Medulla oblongata (tissue), 1 donor: ENCODE measurements around the gene PLEKHH3.

Experiments used
- DNase-seq: peaks from one replicate; pipeline ENCODE4 v3.0.0-alpha.2; 2015; ENCODE audit errors: extremely low spot score

PLEKHH3 gene

DNA sequence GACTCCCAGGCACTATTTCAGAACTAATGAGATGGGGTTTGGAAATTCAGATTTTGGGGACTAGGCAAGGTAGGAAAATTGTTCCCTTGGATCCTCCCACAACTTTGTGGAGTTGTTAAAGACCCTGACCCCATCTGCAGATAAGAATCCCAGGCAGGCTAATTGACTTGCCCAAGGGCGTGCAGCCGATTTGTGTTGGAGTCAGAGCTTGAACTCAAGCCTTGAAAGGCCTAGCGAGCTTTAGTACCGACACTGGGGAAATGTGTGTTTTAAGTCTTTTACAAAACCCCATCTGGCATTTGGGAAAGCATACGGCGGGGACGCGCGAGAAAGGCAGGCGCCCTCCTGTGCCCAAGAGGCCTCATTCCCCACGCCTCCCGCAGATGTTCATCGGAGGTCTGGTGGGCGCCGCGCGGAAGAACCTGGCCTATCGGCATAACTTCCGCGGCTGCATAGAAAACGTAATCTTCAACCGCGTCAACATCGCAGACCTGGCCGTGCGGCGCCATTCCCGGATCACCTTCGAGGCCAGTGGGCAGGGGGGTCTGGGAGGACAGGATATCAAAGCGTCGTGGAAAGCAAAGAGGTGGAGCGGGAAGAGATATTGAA is 9.8 kb upstream of the PLEKHH3 start:
- no peak for DNase-seq

DNA sequence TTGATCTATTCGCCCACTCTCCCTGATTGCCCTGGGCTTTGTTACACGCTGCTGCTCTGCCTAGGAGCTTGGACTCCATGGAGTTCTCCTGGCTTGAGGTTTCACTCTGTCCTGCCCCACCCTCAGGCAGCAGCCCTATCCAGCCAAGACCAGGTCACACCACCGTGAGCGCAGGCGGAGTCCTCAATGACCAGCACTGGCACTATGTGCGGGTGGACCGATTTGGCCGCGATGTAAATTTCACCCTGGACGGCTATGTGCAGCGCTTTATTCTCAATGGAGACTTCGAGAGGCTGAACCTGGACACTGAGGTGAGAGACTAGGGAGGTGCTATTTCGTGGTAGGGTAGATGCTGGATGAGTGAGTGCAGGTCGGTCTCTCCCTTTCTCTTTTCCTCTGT is 9.0 kb upstream of the PLEKHH3 start:
- peak; percentile 16 for DNase-seq

DNA sequence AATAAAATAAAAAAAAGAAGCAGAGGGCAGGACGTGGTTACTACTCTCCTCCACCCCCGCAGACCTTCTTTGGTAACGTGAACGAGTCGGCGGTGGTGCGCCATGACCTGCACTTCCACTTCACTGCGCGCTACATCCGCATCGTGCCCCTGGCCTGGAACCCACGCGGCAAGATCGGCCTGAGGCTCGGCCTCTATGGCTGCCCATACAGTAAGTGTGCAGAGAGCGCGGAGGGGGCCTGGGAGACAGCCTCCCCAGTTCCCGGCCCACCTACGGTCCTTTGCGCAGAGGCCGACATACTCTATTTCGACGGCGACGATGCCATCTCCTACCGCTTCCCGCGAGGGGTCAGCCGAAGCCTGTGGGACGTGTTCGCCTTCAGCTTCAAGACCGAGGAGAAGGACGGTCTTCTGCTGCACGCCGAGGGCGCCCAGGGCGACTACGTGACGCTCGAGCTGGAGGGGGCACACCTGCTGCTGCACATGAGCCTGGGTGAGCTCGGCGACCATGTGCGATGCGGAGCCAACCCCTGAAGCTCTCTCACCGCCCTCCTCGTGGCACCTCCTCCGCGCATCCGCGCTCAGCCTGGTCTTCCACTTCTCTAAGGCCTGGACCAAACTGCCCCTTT is 8.2 kb upstream of the PLEKHH3 start:
- DNase-seq, result no peak

GRCh38 chr17:42683407-42684034 is 6.7 kb upstream of the PLEKHH3 start:
- DNase-seq, result peak; percentile 25

- DNase-seq, result peak; percentile 21
Measured at GRCh38 chr17:42682722-42683403, 6.1 kb upstream of the PLEKHH3 start.

GRCh38 chr17:42681976-42682721 is 5.4 kb upstream of the PLEKHH3 start, which contains the start of gene CNTNAP1:
CNTNAP1 (plus strand) TSS chr17:42682531; CDS start chr17:42682830, 299 bp downstream.
- DNase-seq, result peak; percentile 73

DNA sequence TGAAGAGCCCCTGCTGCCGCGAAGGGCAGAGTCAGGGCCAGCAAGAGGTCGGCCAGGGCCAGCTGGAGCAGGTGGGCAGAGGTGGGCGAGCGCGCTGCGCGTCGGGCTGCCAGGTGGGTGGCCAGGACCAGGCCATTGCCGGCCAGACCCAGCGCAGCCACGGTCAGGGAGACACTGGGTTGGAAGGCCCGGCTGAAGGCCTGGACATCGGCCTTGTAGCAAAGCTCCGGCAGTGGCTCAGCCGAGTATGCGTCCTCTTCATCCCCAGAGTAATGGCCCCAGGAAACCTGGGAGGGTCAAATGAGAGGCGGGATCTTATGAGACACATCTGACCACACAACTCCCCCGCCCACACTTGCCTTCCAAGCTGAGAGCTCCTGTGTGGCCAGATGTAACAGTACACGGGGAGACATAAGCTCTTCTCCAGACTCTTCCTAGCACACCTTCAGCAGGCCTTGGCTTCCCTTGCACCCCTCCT is 3.6 kb upstream of the PLEKHH3 start:
- DNase-seq, result peak; percentile 18

DNA sequence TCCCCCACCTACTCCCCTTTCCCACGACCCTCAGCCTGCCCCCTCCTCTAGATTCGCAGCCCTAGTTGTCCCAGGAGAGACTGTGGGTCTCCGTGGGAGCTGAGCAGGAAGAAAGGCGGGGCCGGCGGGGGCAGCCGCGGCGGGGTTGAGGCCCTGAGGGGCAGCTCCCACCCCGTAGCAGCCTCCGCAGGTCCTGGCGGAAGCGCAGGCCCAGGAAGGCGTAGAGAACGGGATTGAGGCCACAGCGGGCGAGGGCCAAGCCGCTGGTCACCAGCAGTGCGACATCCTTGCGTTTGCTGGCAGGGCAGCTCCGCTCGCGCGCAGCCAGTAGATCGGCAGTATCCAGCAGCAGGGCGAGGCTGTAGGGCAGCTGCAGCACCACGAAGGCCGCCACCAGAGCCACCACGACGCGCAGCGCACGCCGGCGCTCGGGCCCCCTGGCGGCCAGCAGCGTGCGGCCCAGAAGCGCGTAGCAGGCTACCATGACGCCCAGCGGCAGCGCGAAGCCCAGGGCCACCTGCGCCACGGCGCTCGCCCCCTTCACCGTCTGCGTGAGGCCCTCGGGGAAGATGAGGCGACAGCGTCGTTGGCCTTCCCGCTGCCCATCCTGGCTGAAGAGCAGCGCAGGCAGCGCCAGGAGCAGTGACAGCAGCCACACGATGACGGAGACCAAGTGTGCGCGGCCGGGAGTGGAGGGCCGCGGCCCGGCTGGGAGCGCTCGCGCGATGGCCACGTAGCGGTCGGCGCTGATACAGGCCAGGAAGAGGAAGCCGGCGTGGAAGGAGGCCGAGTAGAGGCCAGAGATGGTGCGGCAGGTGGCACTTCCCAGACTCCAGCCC is 2.9 kb upstream of the PLEKHH3 start:
- peak; percentile 64 for DNase-seq

GRCh38 chr17:42678951-42679491 is 2.2 kb upstream of the PLEKHH3 start:
- DNase-seq, result peak; percentile 35

DNA sequence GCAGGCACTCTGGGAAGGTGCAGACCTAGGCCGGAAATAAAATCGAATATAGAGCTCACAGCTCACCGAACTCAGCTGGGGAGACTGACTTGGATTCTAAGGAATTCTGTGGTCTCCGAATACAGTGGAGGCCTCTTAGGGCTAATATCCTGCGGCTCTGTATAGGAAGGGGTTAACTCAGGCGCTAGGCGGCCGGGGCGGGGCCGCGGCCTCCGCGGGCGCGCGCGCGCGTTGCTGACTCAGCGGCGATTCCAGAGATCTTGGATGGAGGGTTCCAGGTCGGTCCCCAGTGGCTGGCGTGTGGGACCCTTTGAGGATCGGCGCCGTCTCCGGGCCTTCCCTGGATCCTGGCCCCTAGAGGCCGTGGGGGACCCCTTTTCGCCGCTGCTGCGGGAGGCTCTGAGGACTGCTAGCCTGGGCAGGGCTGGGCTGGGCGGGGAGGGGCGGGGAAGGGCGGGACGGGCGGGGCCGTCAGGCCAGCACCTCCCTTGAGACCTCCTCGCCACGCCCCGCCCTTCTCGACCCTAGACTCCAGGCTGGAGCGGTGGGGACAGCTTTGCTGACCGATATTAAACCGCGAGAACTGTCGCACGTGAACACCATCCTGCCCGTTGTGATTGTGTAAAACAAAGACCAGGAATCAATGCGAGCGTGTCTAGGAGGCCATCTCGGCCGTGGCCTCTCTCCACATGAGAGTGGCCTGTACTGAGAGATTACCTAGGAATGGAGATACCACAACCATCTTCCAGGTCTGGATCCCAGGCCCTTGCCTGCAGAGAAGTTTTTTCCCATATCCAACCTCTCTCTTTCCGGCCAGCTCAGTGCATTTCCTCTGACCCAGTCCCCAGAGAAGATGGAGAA is 1.4 kb upstream of the PLEKHH3 start:
- DNase-seq, result peak; percentile 82

DNA sequence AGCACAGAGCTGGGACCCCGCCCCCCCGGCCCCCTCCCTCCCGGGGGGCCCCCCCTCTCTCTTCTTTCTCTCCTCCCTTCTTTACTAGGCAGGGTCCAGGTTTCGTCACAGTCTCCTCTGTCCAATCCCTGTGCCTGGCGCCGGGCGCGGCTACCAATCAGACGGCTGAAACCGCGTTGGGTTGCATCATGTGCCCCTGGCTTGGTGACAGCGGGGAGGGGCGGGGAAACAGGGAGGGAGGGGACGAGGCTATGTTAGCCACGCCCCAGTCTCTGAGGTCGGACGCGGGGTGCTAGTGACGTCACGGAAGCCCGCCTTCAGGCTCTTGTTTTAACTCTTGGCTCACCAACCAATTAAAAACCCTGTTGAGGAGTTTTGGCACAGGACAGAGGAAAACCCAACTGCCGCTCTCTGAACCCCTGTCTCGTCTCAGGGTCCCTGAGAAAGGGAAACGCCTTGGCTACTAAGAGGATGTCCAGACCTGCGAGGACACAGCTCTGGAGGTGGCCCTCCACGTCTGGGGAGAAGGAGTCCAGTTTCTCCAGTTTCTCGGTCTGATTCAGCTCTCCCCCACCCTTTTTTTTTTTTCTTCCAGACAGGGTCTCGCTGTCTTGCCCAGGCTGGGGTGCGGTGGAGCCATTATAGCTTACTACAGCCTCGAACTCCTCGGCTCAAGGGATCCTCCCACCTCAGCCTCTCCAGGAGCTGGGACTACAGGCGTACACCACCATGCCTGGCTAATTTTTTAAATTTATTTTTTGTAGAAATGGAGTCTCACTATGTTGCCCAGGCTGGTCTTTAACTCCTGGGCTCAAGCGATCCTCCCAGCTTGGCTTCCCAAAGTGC is 441 bp upstream of the PLEKHH3 start:
- DNase-seq, result peak; percentile 100

GRCh38 chr17:42675965-42676423 is 800 bp downstream of the PLEKHH3 start:
- peak; percentile 18 for DNase-seq

GRCh38 chr17:42675348-42675964 is 1.3 kb downstream of the PLEKHH3 start:
- DNase-seq, result peak; percentile 15

DNA sequence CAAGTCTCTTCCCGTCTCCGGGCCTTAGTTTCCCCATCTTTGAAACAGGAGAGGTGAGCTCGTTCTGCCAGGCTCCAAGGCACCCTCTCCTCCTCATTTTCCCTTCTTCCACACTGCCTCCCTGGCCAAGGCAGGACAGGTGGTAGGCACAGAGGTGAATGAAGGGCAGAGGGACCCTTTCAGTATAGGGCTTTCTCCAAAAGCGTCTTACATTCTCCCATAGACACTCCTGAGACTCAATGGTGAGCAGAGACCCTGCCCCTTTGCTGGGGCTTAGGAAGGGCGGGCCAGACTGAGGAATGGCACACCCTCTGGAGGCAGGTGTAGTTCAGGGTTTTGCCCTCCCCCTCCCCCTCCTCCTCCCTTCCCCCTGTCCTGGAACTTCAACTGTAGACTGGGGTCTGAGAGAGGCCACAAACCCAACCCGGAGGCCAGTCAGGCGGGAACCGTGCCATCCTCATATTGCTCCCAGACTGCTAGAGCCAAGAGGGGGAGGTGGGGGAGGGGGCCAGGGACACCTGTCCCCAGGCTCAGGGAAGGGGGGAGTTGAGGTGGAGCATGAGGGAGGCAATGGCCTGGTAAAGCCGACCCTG is 1.9 kb downstream of the PLEKHH3 start:
- no peak for DNase-seq

DNA sequence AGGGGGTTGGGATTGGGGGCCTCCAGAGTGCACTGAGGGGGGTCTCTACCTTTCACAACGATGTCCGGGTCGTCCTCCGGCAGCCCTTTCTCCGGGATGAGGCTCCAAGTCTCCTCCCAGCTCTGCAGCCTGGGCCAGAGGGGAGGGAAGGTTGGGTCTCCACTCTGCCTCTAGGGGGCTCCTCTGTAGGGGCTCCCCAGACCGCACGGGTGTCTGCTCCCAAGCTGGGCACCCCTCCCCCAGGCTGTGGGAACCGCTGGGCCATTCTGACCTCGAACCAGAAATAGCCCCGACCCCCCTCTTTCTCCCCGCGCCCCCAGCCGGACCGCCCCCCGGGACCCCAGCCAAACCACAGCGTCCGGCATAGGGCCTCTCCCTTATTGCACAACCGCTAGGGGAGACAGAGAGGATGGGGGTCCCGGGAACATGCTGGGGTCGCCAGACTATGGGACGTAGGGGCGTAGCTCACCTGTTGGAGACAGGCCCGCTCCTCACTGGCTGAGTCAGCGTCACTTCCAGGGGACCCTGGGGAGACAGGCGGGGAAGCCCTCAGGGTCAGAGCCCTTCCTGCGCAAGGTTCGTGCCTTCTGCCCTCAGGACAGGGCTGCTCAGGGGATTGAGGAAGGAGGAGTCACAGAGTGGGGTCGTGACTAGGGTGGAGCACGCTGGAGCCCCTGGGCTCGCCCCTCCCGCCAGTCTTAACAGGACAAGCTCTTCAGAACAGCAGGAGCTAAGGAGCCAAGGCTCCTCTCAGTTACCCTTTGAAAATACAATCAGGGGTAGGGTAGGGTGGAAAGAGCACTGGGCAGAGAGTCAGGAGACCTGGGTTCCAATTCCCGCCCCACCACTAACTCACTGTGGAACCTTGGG is 2.7 kb downstream of the PLEKHH3 start:
- peak; percentile 25 for DNase-seq

GRCh38 chr17:42673266-42673884 is 3.4 kb downstream of the PLEKHH3 start:
- DNase-seq, result no peak
